ENCODE measurements around the gene CXCL11.

- TF ChIP-seq RFXANK (CRISPR knock-in tag; IDR thresholded peaks at IDR 0.05) (no peak), NR2C2 (CRISPR knock-in tag; IDR thresholded peaks at IDR 0.05; ENCODE audit: borderline replicate concordance) (no peak), POLR2A (IDR thresholded peaks at IDR 0.05; ENCODE audit: insufficient read depth in 1 of 2, low read depth in 2 of 2, low read length in 2 of 2) (no peak), ZNF362 (CRISPR knock-in tag; IDR thresholded peaks at IDR 0.05; ENCODE audit: borderline replicate concordance) (no peak), POLR2AphosphoS5 (IDR thresholded peaks at IDR 0.05; ENCODE audit: low read depth, low read length) (no peak), MED8 (CRISPR knock-in tag; IDR thresholded peaks at IDR 0.05; ENCODE audit: insufficient replicate concordance) (no peak), NFATC3 (CRISPR knock-in tag; IDR thresholded peaks at IDR 0.05) (no peak)
Observed at GRCh38 chr4:76023389-76023788, 12.5 kb downstream of the CXCL11 start, which contains the start of gene CXCL10.
